HCT116 (cell line): Measurements from ENCODE around the gene SPEM3.

Experiments
- CEBPB ChIP-seq: IDR thresholded peaks from 2 replicates; pipeline ENCODE4 v1.6.1; 2012; ENCODE audit warnings: low read depth
- CTCF ChIP-seq, 3 experiments: fragments of 200-600 bp in 1 of 3; sonication (generic) in 1 of 3; IDR thresholded peaks in 2 of 3; conservative IDR thresholded peaks in 1 of 3; 2 replicates each; pipeline ENCODE4 v1.5.1; 2012 to 2017; ENCODE audit warnings: low read depth in 2 of 3, low read length in 2 of 3, antibody characterized with exemption in 1 of 3, borderline replicate concordance in 1 of 3, control low read depth in 1 of 3, mild to moderate bottlenecking in 1 of 3, mixed read lengths in 1 of 3, mixed run types in 1 of 3, moderate library complexity in 1 of 3; ENCODE audit not compliant: insufficient read depth in 1 of 3

- no peak for TF ChIP-seq CEBPB
- no peak for TF ChIP-seq CTCF (IDR thresholded peaks at IDR 0.05 in 2 of 3, conservative IDR thresholded peaks at IDR 0.05 in 1 of 3; ENCODE audit: borderline replicate concordance in 1 of 3, insufficient read depth in 1 of 3, low read depth in 2 of 3, low read length in 2 of 3)
Observed at GRCh38 chr17:7471729-7472128, 43.1 kb downstream of the SPEM3 start.
